ENCODE data around the gene NANOS3.
A peak's percentile ranks its signal among the peaks of the same experiment; 100 is the strongest.

NANOS3 gene

GRCh38 chr19:13834244-13835069, 42.5 kb upstream of the NANOS3 start:
- H3K9ac ChIP-seq (ENCODE audit: insufficient read length, low read depth): no peak overlapping the region
- H3K27me3 ChIP-seq (ENCODE audit: insufficient read depth, insufficient read length): no peaks in the 10 kb centered on the region

GRCh38 chr19:13835791-13836723, 40.9 kb upstream of the NANOS3 start:
- Histone ChIP-seq H3K9ac (ENCODE audit: insufficient read length, low read depth) (peak overlapping the region; percentile 42), H3K4me3 (ENCODE audit: insufficient read length, low read depth) (no peak overlapping the region), H3K4me1 (ENCODE audit: insufficient read depth, insufficient read length) (peaks cover 27% of the 10 kb centered on the region), H3K36me3 (ENCODE audit: insufficient read depth, insufficient read length, low read length) (peaks cover 64% of the 10 kb centered on the region), H3K9me3 (ENCODE audit: insufficient read depth, low read length) (no peaks in the 10 kb centered on the region), H3K27me3 (ENCODE audit: insufficient read depth, insufficient read length) (no peaks in the 10 kb centered on the region)
- TF ChIP-seq YY1 (IDR thresholded peaks at IDR 0.05; ENCODE audit: insufficient read depth, insufficient read length) (no peak), SUZ12 (IDR thresholded peaks at IDR 0.05; ENCODE audit: extremely low read depth, insufficient read depth, insufficient read length) (no peak), ZNF274 (IDR thresholded peaks at IDR 0.05; ENCODE audit: low read depth, low read length) (no peak)
- DNase-seq (ENCODE audit: low read depth, low spot score): no peak

More at GRCh38 chr19:13834244-13835069, 42.5 kb upstream of the NANOS3 start:
- DNase-seq (ENCODE audit: low read depth, low spot score): no peak
- no peak for TF ChIP-seq ZNF274 (IDR thresholded peaks at IDR 0.05; ENCODE audit: low read depth, low read length)
- TF ChIP-seq SUZ12 (IDR thresholded peaks at IDR 0.05; ENCODE audit: extremely low read depth, insufficient read depth, insufficient read length): no peak
- no peak for TF ChIP-seq YY1 (IDR thresholded peaks at IDR 0.05; ENCODE audit: insufficient read depth, insufficient read length)
- peaks cover 61% of the 10 kb centered on the region for H3K36me3 ChIP-seq (ENCODE audit: insufficient read depth, insufficient read length, low read length)
- H3K4me3 ChIP-seq (ENCODE audit: insufficient read length, low read depth): no peak overlapping the region
- H3K9me3 ChIP-seq (ENCODE audit: insufficient read depth, low read length): no peaks in the 10 kb centered on the region
- peaks cover 22% of the 10 kb centered on the region for H3K4me1 ChIP-seq (ENCODE audit: insufficient read depth, insufficient read length)

- no peak for DNase-seq (ENCODE audit: low read depth, low spot score)
- Histone ChIP-seq H3K4me1 (ENCODE audit: insufficient read depth, insufficient read length) (peaks cover 34% of the 10 kb centered on the region), H3K9me3 (ENCODE audit: insufficient read depth, low read length) (no peaks in the 10 kb centered on the region), H3K4me3 (ENCODE audit: insufficient read length, low read depth) (no peak overlapping the region), H3K36me3 (ENCODE audit: insufficient read depth, insufficient read length, low read length) (peaks cover 69% of the 10 kb centered on the region), H3K9ac (ENCODE audit: insufficient read length, low read depth) (peak overlapping the region; percentile 24), H3K27me3 (ENCODE audit: insufficient read depth, insufficient read length) (no peaks in the 10 kb centered on the region)
- TF ChIP-seq SUZ12 (IDR thresholded peaks at IDR 0.05; ENCODE audit: extremely low read depth, insufficient read depth, insufficient read length) (no peak), YY1 (IDR thresholded peaks at IDR 0.05; ENCODE audit: insufficient read depth, insufficient read length) (no peak), ZNF274 (IDR thresholded peaks at IDR 0.05; ENCODE audit: low read depth, low read length) (no peak)
Observed at GRCh38 chr19:13838435-13839129, 38.4 kb upstream of the NANOS3 start.

GRCh38 chr19:13839130-13839937, 37.6 kb upstream of the NANOS3 start:
- Histone ChIP-seq H3K9ac (ENCODE audit: insufficient read length, low read depth) (peak overlapping the region; percentile 56), H3K4me3 (ENCODE audit: insufficient read length, low read depth) (no peak overlapping the region)

GRCh38 chr19:13839938-13840304, 37.0 kb upstream of the NANOS3 start:
- no peaks in the 10 kb centered on the region for H3K27me3 ChIP-seq (ENCODE audit: insufficient read depth, insufficient read length)
- peaks cover 59% of the 10 kb centered on the region for H3K36me3 ChIP-seq (ENCODE audit: insufficient read depth, insufficient read length, low read length)
- no peak overlapping the region for H3K4me3 ChIP-seq (ENCODE audit: insufficient read length, low read depth)
- peak overlapping the region; percentile 56 for H3K9ac ChIP-seq (ENCODE audit: insufficient read length, low read depth)
- TF ChIP-seq SUZ12 (IDR thresholded peaks at IDR 0.05; ENCODE audit: extremely low read depth, insufficient read depth, insufficient read length) (no peak), YY1 (IDR thresholded peaks at IDR 0.05; ENCODE audit: insufficient read depth, insufficient read length) (no peak)
- no peaks in the 10 kb centered on the region for H3K9me3 ChIP-seq (ENCODE audit: insufficient read depth, low read length)
- no peak for DNase-seq (ENCODE audit: low read depth, low spot score)
- H3K4me1 ChIP-seq (ENCODE audit: insufficient read depth, insufficient read length): peaks cover 38% of the 10 kb centered on the region

More at GRCh38 chr19:13839130-13839937, 37.6 kb upstream of the NANOS3 start:
- Histone ChIP-seq H3K4me1 (ENCODE audit: insufficient read depth, insufficient read length) (peaks cover 38% of the 10 kb centered on the region), H3K9me3 (ENCODE audit: insufficient read depth, low read length) (no peaks in the 10 kb centered on the region), H3K27me3 (ENCODE audit: insufficient read depth, insufficient read length) (no peaks in the 10 kb centered on the region), H3K36me3 (ENCODE audit: insufficient read depth, insufficient read length, low read length) (peaks cover 62% of the 10 kb centered on the region)
- no peak for TF ChIP-seq SUZ12 (IDR thresholded peaks at IDR 0.05; ENCODE audit: extremely low read depth, insufficient read depth, insufficient read length)
- no peak for TF ChIP-seq YY1 (IDR thresholded peaks at IDR 0.05; ENCODE audit: insufficient read depth, insufficient read length)
- TF ChIP-seq ZNF274 (IDR thresholded peaks at IDR 0.05; ENCODE audit: low read depth, low read length): no peak
- DNase-seq (ENCODE audit: low read depth, low spot score): no peak

- Histone ChIP-seq H3K36me3 (ENCODE audit: insufficient read depth, insufficient read length, low read length) (peaks cover 57% of the 10 kb centered on the region), H3K9me3 (ENCODE audit: insufficient read depth, low read length) (no peaks in the 10 kb centered on the region), H3K9ac (ENCODE audit: insufficient read length, low read depth) (peak overlapping the region; percentile 56), H3K27me3 (ENCODE audit: insufficient read depth, insufficient read length) (no peaks in the 10 kb centered on the region), H3K4me3 (ENCODE audit: insufficient read length, low read depth) (peak overlapping the region; percentile 24), H3K4me1 (ENCODE audit: insufficient read depth, insufficient read length) (peaks cover 38% of the 10 kb centered on the region)
- no peak for TF ChIP-seq ZNF274 (IDR thresholded peaks at IDR 0.05; ENCODE audit: low read depth, low read length)
- TF ChIP-seq SUZ12 (IDR thresholded peaks at IDR 0.05; ENCODE audit: extremely low read depth, insufficient read depth, insufficient read length): no peak
- TF ChIP-seq YY1 (IDR thresholded peaks at IDR 0.05; ENCODE audit: insufficient read depth, insufficient read length): no peak
- no peak for DNase-seq (ENCODE audit: low read depth, low spot score)
Observed at GRCh38 chr19:13840305-13841085, 36.4 kb upstream of the NANOS3 start.

All from NT2/D1 (cell line).